Measurements from ENCODE around the gene BDNF. TPM values are rescaled to one million over a fixed set of nuclear protein-coding genes. Genes with fewer than 3 reads are reported as not detected.

BDNF gene
- total RNA-seq, 1 experiment from 2014 or later = 8.5 TPM

- H3K36me3 Mint-ChIP-seq (ENCODE audit: insufficient read depth, unreplicated experiment) = no peaks in the 10 kb centered on the region
- H3K27me3 Mint-ChIP-seq (ENCODE audit: insufficient read depth, unreplicated experiment) = no peaks in the 10 kb centered on the region
- CTCF ChIA-PET = no interaction called here
- no TSS peak for BruUV-seq (replicated peaks)
- POLR2A ChIA-PET = no interaction called here
- DNase-seq = no peak
- Histone ChIP-seq H3K4me1 (no peaks in the 10 kb centered on the region), H3K9me3 (no peaks in the 10 kb centered on the region), H3K36me3 (ENCODE audit: control insufficient read depth, insufficient read depth, low read length) (no peaks in the 10 kb centered on the region), H3K27me3 (replicated peaks; ENCODE audit: control insufficient read depth, insufficient read depth, low read length) (no peaks in the 10 kb centered on the region), H3K4me3 (ENCODE audit: low read depth, low read length) (no peak overlapping the region)
- no peaks in the 10 kb centered on the region for H3K9me3 Mint-ChIP-seq (ENCODE audit: unreplicated experiment)
- H3K4me3 Mint-ChIP-seq (ENCODE audit: unreplicated experiment) = no peak overlapping the region
- H3K4me1 Mint-ChIP-seq (ENCODE audit: low read depth, unreplicated experiment) = no peaks in the 10 kb centered on the region
- intact Hi-C loops (cut with micrococcal nuclease; ENCODE audit: unreplicated experiment) = no loop called here
- TF ChIP-seq CTCF (IDR thresholded peaks at IDR 0.05; ENCODE audit: insufficient read depth in 1 of 2, low read depth in 1 of 2, low read length in 1 of 2, severe bottlenecking in 1 of 2, unreplicated experiment in 1 of 2) = no peak
- no peak overlapping the region for H3K27ac Mint-ChIP-seq (ENCODE audit: unreplicated experiment)
These were observed 26.7 kb upstream of the BDNF start for GRCh38 chr11:27726981-27727380.

DNA sequence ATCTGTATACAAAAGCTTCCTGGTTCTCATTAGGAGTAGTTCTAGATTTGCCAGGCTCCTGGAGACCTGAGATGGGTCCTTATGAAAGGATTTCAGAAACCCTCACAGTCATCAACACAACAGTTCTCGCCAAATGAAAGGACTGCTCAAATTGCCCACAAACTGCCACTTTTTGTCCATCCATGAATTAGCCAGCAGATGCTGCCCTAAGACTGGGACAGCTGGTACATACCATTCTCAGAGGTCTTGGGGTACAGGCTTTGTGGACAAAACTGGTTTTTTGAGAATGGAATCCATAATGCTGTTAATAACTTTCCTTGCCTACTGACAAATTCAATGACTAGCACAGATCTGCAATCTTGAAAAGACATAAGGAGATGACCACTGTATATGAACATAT lies 23.4 kb upstream of the BDNF start:
- Histone ChIP-seq H3K4me3 (ENCODE audit: low read depth, low read length) (no peak overlapping the region), H3K27me3 (replicated peaks; ENCODE audit: control insufficient read depth, insufficient read depth, low read length) (no peaks in the 10 kb centered on the region), H3K36me3 (ENCODE audit: control insufficient read depth, insufficient read depth, low read length) (no peaks in the 10 kb centered on the region), H3K4me1 (no peaks in the 10 kb centered on the region), H3K9me3 (no peaks in the 10 kb centered on the region)
- H3K4me3 Mint-ChIP-seq (ENCODE audit: unreplicated experiment) = peak overlapping the region; percentile 61
- ChIA-PET CTCF (no interaction called here), POLR2A (no interaction called here)
- no TSS peak for BruUV-seq (replicated peaks)
- no peak for TF ChIP-seq CTCF (IDR thresholded peaks at IDR 0.05; ENCODE audit: insufficient read depth in 1 of 2, low read depth in 1 of 2, low read length in 1 of 2, severe bottlenecking in 1 of 2, unreplicated experiment in 1 of 2)
- intact Hi-C loops (cut with micrococcal nuclease; ENCODE audit: unreplicated experiment) = no loop called here
- no peak overlapping the region for H3K27ac Mint-ChIP-seq (ENCODE audit: unreplicated experiment)
- DNase-seq = no peak
- H3K4me1 Mint-ChIP-seq (ENCODE audit: low read depth, unreplicated experiment) = no peaks in the 10 kb centered on the region
- H3K27me3 Mint-ChIP-seq (ENCODE audit: insufficient read depth, unreplicated experiment) = no peaks in the 10 kb centered on the region
- peaks cover 2% of the 10 kb centered on the region for H3K36me3 Mint-ChIP-seq (ENCODE audit: insufficient read depth, unreplicated experiment)
- no peaks in the 10 kb centered on the region for H3K9me3 Mint-ChIP-seq (ENCODE audit: unreplicated experiment)

DNA sequence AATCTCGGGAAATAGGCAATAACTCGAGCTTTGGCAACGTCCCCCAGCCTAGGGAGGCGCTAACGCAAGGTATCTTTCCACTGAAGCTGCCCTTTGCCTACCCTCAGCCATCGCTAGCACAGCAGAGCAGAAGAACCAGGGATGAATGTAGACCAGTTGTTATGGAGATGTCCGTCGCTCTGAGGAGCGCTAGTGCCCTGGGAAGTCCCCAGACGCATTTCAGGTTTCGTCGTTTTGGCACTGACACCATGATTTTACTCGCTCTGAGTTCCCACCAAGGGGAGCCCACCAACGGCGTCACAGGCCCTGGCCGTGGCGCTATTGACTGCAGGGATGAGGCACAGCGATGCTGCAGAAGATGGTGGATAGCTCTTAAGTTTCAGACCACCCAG lies 22.7 kb upstream of the BDNF start:
- H3K27me3 Mint-ChIP-seq (ENCODE audit: insufficient read depth, unreplicated experiment) = no peaks in the 10 kb centered on the region
- BruUV-seq (replicated peaks) = no TSS peak
- H3K9me3 Mint-ChIP-seq (ENCODE audit: unreplicated experiment) = no peaks in the 10 kb centered on the region
- H3K36me3 Mint-ChIP-seq (ENCODE audit: insufficient read depth, unreplicated experiment) = peaks cover 6% of the 10 kb centered on the region
- DNase-seq = no peak
- H3K27ac Mint-ChIP-seq (ENCODE audit: unreplicated experiment) = no peak overlapping the region
- CTCF ChIA-PET = no interaction called here
- Histone ChIP-seq H3K4me1 (peaks cover under 1% of the 10 kb centered on the region; the same call in 1 of the 2 replicates), H3K4me3 (ENCODE audit: low read depth, low read length) (no peak overlapping the region), H3K36me3 (ENCODE audit: control insufficient read depth, insufficient read depth, low read length) (no peaks in the 10 kb centered on the region), H3K27me3 (replicated peaks; ENCODE audit: control insufficient read depth, insufficient read depth, low read length) (no peaks in the 10 kb centered on the region), H3K9me3 (no peaks in the 10 kb centered on the region)
- POLR2A ChIA-PET = no interaction called here
- intact Hi-C loops (cut with micrococcal nuclease; ENCODE audit: unreplicated experiment) = no loop called here
- peak overlapping the region; percentile 61 for H3K4me3 Mint-ChIP-seq (ENCODE audit: unreplicated experiment)
- no peaks in the 10 kb centered on the region for H3K4me1 Mint-ChIP-seq (ENCODE audit: low read depth, unreplicated experiment)
- TF ChIP-seq CTCF (IDR thresholded peaks at IDR 0.05; ENCODE audit: insufficient read depth in 1 of 2, low read depth in 1 of 2, low read length in 1 of 2, severe bottlenecking in 1 of 2, unreplicated experiment in 1 of 2) = no peak
